Heart right ventricle (tissue), 16 donors: Measurements from ENCODE around the gene SGCD. TPM values are rescaled to one million over a fixed set of nuclear protein-coding genes. Genes with fewer than 3 reads are reported as not detected.
A peak's percentile ranks its signal among the peaks of the same experiment; 100 is the strongest.

Experiments
- ATAC-seq, 8 donors: fragments of 200-7000 bp; cut with Tn5 transposase; one replicate each; pipeline ENCODE4 v1.9.1; 2020; ENCODE audit warnings: mild to moderate bottlenecking in 8 of 8, moderate library complexity in 8 of 8, moderate number of reproducible peaks in 1 of 8
- DNase-seq, 2 donors: peaks; one replicate each; pipeline ENCODE4 v3.0.0-alpha.2; 2020
- H3K27ac ChIP-seq, 10 donors: fragments of 200-600 bp; sonication (generic) in 2 of 10; one replicate each; pipeline versions ENCODE4 v1.5.0 to v1.8.0; 2020 to 2022; ENCODE audit warnings: mild to moderate bottlenecking in 3 of 10
- H3K27me3 ChIP-seq, 7 donors: fragments of 200-600 bp; one replicate each; pipeline ENCODE4 v1.8.0; 2021 to 2022; ENCODE audit warnings: mild to moderate bottlenecking in 2 of 7
- H3K36me3 ChIP-seq, 9 donors: fragments of 200-600 bp; sonication (generic) in 1 of 9; one replicate each; pipeline versions ENCODE4 v1.5.0 to v1.8.0; 2020 to 2022; ENCODE audit warnings: mild to moderate bottlenecking in 2 of 9
- H3K4me1 ChIP-seq, 9 donors: fragments of 200-600 bp; sonication (generic) in 1 of 9; one replicate each; pipeline versions ENCODE4 v1.5.0 to v1.8.0; 2020 to 2022; ENCODE audit warnings: mild to moderate bottlenecking in 4 of 9
- H3K4me3 ChIP-seq, 10 donors: fragments of 200-600 bp; sonication (generic) in 2 of 10; one replicate each; pipeline versions ENCODE4 v1.5.0 to v1.8.0; 2020 to 2022; ENCODE audit warnings: mild to moderate bottlenecking in 7 of 10, moderate library complexity in 2 of 10
- H3K9me3 ChIP-seq, 11 donors: fragments of 200-600 bp in 10 of 11; sonication (generic) in 2 of 11; one replicate each; pipeline versions ENCODE4 v1.5.0 to v1.8.0; 2013 to 2022; ENCODE audit warnings: mild to moderate bottlenecking in 2 of 11, control low read depth in 1 of 11, moderate library complexity in 1 of 11
- WGBS, 2 donors: extraction: QIAGEN DNeasy Blood & Tissue Kit; methylation state at CpG; one replicate each; pipeline ENCODE4 v1.1.7; 2013; ENCODE audit warnings: inconsistent platforms in 1 of 2; 5-methylcytosine and 5-hydroxymethylcytosine counted together
- intact Hi-C, 10 donors: fragments of 100-400 bp; cut with DNase I; formaldehyde crosslinking; loops; one replicate each; pipeline versions ENCODE4 v1.11.1 to v1.14.2; 2022
- polyA plus RNA-seq, 2 donors: library from polyadenylated mRNA; stranded (reverse); fragments of 200-250 nt; gene quantifications; one replicate each; pipeline ENCODE4 v1.2.3, GENCODE V29; 2013
- total RNA-seq, 10 donors: library from RNA; stranded (reverse); fragmentation: NEBNext Ultra II Directional in 3 of 10; extraction: Animal tissue kit (Norgen Biotek cat#: 25700) in 3 of 10; gene quantifications; one replicate each; pipeline versions ENCODE4 v1.2.1 to v1.2.4, GENCODE V29; 2021 to 2023
- TF ChIP-seq, protein P1 (sequence below), 9 donors: fragments of 200-600 bp; sonication (generic) in 2 of 9; IDR thresholded peaks; one replicate each; pipeline versions ENCODE4 v1.5.0 to v1.8.0; 2021 to 2022; ENCODE audit warnings: antibody characterized with exemption in 9 of 9, mild to moderate bottlenecking in 5 of 9, moderate library complexity in 1 of 9
- donor health status: Arrhythmogenic right ventricular cardiomyopathy.
- donor health status: ischemic (EF 13 %, LVEDD 7.1; RV severe dilation, severe dysfunction).
- donor health status: healthy with polysubstance abuse.
- donor health status: DM: no; HTN: yes; CAD: no.
- donor health status: DM: no; HTN: no; CAD: no.
- donor health status: ischemic (EF 25% LVEDD 6.9; RV normal size, moderate dysfunction).
- donor health status: ischemic (EF 25% LVEDD 5.7; RV mildly dilated, moderate dysfunction).
- donor health status: healthy.
- donor health status: DM: yes; HTN: yes; CAD: no.
- donor health status: Ischemic cardiomyopathy.
- donor health status: ischemic (EF 35%, LVEDD 5.7; RV mildly dilated, moderate dysfunction).
- donor health status: nonischemic (EF 11% LVEDD 7.7; RV severe dilation, severe dysfunction).
- donor health status: DM: yes; HTN: yes; CAD: no.
- donor health status: PGD.
- donor health status: ischemic (EF 29% LVEDD 5.4; RV normal size, mild dysfunction).
- donor health status: nonischemic (EF 23%, LVEDD 6.1; RV moderate dilation, normal function).

The SGCD gene
- total and polyA plus RNA-seq, 12 donors: 12.0 to 153 (median 99.6) TPM

DNA sequence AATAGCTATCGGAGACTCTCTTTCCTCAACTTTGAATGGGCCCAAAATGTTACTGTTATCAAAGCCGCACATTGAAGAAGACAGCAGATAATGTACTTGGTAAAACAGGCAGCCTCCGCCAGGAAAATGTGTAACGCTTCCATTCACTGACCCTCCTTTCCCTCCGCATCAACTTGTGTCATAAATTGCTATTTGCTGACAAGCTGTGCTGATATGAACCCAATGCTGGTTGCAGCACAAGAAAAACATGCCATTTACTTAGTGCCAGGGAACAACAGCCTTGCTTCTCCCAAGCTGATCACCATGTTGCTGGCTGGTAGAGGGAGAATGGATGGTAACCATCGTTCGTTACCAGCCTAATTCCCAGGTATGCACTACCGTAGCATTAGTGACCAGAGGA lies 360.6 kb downstream of the SGCD start:
- peak; percentile 39 to 87 (median 80) for ATAC-seq
- WGBS, 2 donors: 31 to 39% methylated on average over 8 of the region's 8 CpGs
- peak overlapping the region; percentile 8 to 80 (median 68) for H3K27ac ChIP-seq

GRCh38 chr5:156691572-156691971 lies 364.6 kb downstream of the SGCD start:
- no peaks in the 10 kb centered on the region for H3K9me3 ChIP-seq
- no peak overlapping the region for H3K4me3 ChIP-seq
- no peaks in the 10 kb centered on the region for H3K27me3 ChIP-seq
- no peak for ATAC-seq
- intact Hi-C loops: no loop called here
- no peak for DNase-seq
- 80 to 95% methylated on average over 2 of the region's 2 CpGs for WGBS, 2 donors
- H3K4me1 ChIP-seq: peaks cover 0 to 33% (median 7%) of the 10 kb centered on the region in 9 donors
- TF ChIP-seq, protein P1, sequence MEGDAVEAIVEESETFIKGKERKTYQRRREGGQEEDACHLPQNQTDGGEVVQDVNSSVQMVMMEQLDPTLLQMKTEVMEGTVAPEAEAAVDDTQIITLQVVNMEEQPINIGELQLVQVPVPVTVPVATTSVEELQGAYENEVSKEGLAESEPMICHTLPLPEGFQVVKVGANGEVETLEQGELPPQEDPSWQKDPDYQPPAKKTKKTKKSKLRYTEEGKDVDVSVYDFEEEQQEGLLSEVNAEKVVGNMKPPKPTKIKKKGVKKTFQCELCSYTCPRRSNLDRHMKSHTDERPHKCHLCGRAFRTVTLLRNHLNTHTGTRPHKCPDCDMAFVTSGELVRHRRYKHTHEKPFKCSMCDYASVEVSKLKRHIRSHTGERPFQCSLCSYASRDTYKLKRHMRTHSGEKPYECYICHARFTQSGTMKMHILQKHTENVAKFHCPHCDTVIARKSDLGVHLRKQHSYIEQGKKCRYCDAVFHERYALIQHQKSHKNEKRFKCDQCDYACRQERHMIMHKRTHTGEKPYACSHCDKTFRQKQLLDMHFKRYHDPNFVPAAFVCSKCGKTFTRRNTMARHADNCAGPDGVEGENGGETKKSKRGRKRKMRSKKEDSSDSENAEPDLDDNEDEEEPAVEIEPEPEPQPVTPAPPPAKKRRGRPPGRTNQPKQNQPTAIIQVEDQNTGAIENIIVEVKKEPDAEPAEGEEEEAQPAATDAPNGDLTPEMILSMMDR (IDR thresholded peaks at IDR 0.05): no peak
- H3K27ac ChIP-seq: no peak overlapping the region
- H3K36me3 ChIP-seq: no peaks in the 10 kb centered on the region

More for the DNA sequence above, 360.6 kb downstream of the SGCD start:
- Histone ChIP-seq H3K36me3 (no peaks in the 10 kb centered on the region), H3K9me3 (no peaks in the 10 kb centered on the region), H3K27me3 (no peaks in the 10 kb centered on the region), H3K4me1 (peaks cover 0 to 52% (median 10%) of the 10 kb centered on the region in 9 donors), H3K4me3 (no peak overlapping the region)
- intact Hi-C loops: loop anchor here in 2 of 10 donors (5.0 to 10.0 kb wide), 3 partner anchors 90 to 105 kb away; no protein-coding TSS in a partner anchor
- DNase-seq: peak in 1 of 2 donors; percentile 13
- TF ChIP-seq, protein P1 (IDR thresholded peaks at IDR 0.05): no peak

GRCh38 chr5:156693113-156693512 lies 366.1 kb downstream of the SGCD start:
- Histone ChIP-seq H3K4me3 (no peak overlapping the region), H3K27me3 (no peaks in the 10 kb centered on the region), H3K36me3 (no peaks in the 10 kb centered on the region), H3K9me3 (no peaks in the 10 kb centered on the region), H3K27ac (no peak overlapping the region), H3K4me1 (peaks cover 0 to 21% (median 0%) of the 10 kb centered on the region in 9 donors)
- TF ChIP-seq, protein P1 (IDR thresholded peaks at IDR 0.05): no peak
- ATAC-seq (no peak), DNase-seq (no peak)
- intact Hi-C loops: no loop called here
- 71 to 81% methylated on average over 1 of the region's 1 CpG for WGBS, 2 donors

DNA sequence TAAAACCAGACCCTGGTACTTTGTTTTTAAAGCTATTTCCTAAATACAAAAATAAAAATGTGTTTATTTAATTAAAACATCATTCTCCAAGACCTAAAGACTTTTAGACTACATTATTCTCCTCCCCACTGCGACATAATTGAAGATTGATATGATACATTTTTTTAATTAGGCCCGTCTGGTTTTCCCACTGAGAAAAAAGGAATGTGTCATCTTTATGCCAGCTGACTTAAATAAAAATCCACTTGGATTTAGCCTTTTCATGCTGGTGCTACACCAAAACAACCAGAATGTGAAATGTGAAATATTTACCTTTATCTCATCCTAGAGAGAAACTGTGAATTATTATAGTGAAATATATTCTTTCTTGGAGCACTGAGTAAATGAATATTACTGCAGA lies 367.6 kb downstream of the SGCD start:
- DNase-seq (no peak), ATAC-seq (no peak)
- H3K4me1 ChIP-seq: peaks cover 0 to 18% (median 0%) of the 10 kb centered on the region in 9 donors
- H3K4me3 ChIP-seq: no peak overlapping the region
- WGBS, 2 donors: 63% methylated on average over 2 of the region's 2 CpGs
- no peak overlapping the region for H3K27ac ChIP-seq
- no peaks in the 10 kb centered on the region for H3K36me3 ChIP-seq
- intact Hi-C loops: no loop called here
- no peaks in the 10 kb centered on the region for H3K27me3 ChIP-seq
- H3K9me3 ChIP-seq: no peaks in the 10 kb centered on the region
- TF ChIP-seq, protein P1 (IDR thresholded peaks at IDR 0.05): no peak
